ENCODE measurements around the gene RNASET2.
A peak's percentile ranks its signal among the peaks of the same experiment; 100 is the strongest.
"Not testable (repeated sequence)": the region's sequence is repeated elsewhere in the genome, so short reads cannot be mapped to it uniquely, and the experiment has no call there.

Gene RNASET2

DNA sequence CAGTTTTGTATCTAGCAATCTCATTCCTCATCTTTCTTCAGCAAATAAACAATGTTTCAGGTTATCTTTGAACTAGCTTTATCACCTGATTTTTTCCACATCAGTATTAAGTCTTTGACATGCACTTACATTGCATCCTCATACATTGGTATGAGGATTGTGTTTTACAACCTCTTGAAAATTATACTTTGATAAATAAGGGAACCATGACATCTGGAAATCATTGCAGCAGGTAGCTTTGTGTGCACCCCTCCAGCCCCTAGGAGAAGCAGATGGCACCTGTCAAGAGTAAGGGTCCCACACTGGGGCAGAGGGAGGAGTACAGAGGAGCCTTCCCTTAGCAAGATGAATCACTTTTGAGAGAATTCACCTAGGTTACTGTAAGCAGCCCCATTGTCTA, 13.7 kb upstream of the RNASET2 start:
- no peak for DNase-seq (ENCODE audit: low spot score)

GRCh38 chr6:166969390-166970002, 13.1 kb upstream of the RNASET2 start:
- DNase-seq (ENCODE audit: low spot score) = no peak

GRCh38 chr6:166966268-166966667, 9.9 kb upstream of the RNASET2 start:
- no peak for DNase-seq (ENCODE audit: low spot score)

GRCh38 chr6:166960609-166960978, 4.2 kb upstream of the RNASET2 start:
- no peak for DNase-seq (ENCODE audit: low spot score)

DNA sequence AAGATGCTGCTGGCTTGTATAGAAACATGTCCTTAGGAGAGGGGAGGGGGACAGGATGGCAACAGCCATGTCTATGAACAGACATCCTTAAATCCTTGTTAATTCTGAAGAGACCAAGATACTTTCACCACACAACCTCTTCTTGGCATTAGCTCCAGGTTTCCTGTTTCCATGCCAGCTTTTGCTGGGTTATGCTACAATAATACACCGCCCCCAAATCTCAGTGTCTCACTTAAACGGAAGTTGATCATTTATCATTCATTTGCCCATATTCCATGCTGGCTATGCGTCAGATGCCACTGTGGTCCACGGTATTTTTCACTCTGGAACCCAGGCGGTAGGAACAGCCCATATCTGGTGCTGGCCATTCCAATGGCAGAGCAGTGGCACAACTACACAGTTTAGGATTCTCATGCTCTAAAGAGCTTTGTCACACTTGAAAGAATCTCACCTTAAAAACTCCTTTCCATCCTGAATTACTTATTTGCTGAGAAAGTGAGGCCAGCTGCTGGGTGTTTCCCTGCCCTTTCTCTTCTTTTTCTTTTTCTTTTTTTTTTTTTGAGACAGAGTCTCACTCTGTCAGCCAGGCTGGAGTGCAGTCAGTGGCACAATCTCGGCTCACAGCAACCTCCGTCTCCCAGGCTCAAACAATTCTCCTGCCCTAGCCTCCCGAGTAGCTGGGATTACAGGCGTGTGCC, 3.7 kb upstream of the RNASET2 start:
- no peak for DNase-seq (ENCODE audit: low spot score)

DNA sequence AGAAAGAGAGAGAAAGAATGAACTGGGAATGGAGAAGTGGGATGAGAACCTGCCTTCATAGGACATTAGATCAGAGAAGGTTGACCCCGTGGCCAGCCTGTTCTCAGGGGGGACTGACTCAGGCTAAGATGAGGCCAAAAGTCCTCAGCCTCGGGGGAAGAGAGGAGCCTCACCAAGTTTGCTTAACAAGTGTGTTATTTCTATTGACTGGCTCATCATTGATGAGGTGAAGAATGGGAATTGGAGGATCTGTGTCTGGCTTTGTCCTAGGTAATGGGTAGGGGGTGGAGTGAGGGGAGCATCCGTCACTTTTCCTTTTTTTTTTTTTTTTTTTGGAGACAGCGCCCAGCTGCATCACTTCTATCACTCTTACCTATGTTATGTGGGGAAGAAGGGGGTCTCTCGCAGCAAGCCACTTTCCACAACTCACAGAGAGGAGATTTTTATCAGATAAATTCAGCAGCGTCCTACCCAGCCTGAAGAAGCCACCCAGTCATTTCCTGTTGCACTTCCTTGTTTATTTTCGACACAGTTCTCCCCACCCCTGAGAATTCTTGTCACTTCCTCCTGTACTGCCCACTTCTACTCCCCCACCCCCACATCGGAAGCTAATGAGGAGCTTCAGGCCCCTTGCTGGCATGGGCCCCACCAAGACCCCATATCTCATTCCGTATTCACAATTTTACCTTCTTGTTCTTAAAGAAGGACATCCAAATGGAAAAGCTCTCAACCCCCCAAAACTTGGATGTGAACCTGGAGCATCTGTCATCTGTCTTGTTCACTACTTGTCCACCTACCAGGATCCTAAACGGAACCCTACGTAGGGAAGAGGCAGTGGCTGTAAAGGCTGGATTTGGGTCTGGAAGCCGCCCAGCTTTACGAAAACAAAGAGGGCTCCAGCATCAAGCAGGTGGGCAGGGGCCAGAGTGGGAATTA, 2.8 kb upstream of the RNASET2 start:
- peak; percentile 62 for DNase-seq (ENCODE audit: low spot score)

DNA sequence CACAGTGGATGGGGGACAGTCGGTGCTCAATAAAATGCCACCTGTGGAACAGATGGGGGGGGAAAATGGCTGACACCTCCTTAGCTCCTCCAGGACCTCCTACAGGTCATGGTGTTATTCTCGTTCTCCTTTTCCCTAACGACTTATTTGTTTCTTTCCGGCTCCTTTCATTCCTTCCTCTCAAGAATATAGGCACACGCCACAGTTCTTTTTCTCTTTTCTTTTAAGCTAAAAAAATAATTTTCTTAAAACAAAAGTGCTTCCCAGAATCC, 1.4 kb upstream of the RNASET2 start:
- DNase-seq (ENCODE audit: low spot score) = no peak

- DNase-seq (ENCODE audit: low spot score) = peak; percentile 38
Observed at GRCh38 chr6:166957087-166957804, 896 bp upstream of the RNASET2 start.

DNA sequence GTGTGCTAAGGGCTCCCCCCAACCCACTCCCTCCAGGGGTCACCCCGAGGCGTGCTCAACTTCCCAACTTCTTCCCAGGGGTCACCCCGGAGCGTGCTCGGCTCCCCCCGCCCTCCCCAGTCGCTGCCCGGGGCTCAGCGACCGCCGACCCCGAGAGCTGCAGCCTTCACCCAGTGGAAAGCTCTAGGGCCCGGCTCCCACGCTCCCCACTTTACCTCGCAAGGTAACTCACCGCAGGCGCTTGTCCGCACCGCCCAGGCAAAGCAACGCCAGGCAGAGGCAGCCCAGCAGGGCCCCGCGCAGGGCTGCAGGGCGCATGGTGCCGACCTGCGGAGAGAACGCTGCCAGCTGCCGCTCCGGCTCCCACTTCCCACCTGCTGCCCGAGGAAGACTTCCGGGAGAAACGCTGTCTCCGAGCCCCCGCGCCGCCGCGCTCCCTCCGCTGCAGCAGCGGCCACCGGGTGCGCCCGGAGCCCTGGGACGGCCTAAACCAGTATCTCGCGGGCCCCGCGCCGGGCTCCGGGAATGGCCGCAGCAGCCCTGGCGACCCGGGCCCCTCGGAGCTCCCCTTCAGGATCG, 396 bp downstream of the RNASET2 start:
- peak; percentile 28 for DNase-seq (ENCODE audit: low spot score)

DNA sequence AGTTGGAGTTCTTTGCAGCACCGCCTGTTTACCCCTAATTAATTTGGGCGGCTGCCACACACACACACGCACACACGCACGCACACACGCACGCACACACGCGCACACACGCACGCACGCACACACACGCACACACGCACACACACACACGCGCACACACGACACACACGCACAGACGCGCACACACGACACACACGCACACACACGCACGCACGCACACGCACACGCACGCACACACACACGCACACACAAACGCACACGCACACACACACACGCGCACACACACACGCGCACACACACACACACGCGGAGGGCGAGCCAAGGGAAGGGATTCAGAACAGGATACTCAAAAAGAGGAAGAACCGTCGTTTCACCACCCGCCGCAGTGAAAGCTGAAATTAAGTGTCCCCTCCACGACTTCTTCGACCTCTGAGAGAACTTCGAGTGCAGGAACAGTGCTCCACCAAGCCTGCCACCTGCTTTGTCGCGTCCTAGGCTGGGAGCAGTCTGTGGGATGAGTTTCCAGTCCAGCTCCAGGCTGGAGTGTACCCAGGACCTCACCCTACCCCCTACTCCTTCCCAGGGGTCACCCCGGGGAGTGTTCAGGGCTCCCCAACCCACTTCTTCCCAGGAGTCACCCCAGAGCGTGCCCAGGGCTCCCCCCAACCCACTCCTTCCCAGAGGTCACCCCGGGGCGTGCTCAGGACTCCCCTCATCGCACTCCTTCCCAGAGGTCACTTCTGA, 1.1 kb downstream of the RNASET2 start:
- peak; percentile 64 for DNase-seq (ENCODE audit: low spot score)

GRCh38 chr6:166954118-166954713, 2.1 kb downstream of the RNASET2 start:
- DNase-seq (ENCODE audit: low spot score) = no peak

- DNase-seq (ENCODE audit: low spot score) = no peak
Observed at GRCh38 chr6:166952567-166953486, 3.5 kb downstream of the RNASET2 start.

GRCh38 chr6:166952121-166952520, 4.2 kb downstream of the RNASET2 start:
- DNase-seq (ENCODE audit: low spot score) = no peak

- no peak for DNase-seq (ENCODE audit: low spot score)
Observed at GRCh38 chr6:166951670-166952060, 4.7 kb downstream of the RNASET2 start.

DNA sequence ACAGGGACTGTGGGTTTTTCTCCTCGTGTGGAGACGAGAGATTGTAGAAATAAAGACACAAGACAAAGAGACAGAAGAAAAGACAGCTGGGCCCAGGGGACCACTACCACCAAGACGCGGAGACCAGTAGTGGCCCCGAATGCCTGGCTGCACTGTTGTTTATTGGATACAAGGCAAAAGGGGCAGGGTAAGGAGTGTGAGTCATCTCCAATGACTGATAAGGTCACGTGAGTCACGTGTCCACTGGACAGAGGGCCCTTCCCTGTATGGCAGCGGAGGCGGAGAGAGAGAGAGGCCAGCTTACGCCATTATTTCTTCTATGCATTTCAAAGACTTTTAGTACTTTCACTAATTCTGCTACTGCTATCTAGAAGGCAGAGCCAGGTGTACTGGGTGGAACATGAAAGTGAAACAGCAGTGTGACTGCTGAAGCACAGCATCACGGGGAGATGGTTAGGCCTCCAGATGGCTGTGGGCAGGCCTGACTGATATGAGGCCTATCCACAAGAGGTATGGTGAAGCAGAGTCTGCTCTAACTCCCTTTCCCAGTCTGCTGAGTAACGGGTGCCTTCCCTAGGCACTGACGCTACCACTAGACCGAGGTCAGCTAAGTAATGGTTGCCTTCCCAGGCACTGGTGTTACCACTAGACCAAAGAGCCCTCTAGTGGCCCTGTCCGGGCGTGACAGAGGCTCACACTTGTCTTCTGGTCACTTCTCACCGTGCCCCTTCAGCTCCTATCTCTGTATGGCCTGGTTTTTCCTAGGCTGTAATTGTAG, 5.3 kb downstream of the RNASET2 start:
- DNase-seq (ENCODE audit: low spot score) = peak; percentile 61

DNA sequence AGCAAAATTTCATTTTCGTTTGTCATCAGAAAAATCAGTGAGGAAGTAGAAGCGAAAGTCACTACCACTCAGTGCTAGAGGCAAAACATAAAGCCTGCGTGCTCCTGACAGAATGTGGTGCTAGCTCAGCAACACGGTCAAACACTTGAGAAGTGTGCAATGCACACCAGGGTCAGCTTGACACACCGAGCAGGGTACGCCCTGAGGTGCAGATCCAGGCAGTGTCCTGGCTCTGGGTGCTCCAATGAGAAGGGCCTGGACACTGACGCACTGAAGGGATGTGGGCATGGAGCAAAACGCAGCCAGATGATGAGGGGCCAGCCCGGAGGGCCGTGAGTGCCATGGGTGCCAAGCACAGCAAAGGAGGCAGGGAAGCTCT, 5.9 kb downstream of the RNASET2 start:
- peak; percentile 42 for DNase-seq (ENCODE audit: low spot score)

DNA sequence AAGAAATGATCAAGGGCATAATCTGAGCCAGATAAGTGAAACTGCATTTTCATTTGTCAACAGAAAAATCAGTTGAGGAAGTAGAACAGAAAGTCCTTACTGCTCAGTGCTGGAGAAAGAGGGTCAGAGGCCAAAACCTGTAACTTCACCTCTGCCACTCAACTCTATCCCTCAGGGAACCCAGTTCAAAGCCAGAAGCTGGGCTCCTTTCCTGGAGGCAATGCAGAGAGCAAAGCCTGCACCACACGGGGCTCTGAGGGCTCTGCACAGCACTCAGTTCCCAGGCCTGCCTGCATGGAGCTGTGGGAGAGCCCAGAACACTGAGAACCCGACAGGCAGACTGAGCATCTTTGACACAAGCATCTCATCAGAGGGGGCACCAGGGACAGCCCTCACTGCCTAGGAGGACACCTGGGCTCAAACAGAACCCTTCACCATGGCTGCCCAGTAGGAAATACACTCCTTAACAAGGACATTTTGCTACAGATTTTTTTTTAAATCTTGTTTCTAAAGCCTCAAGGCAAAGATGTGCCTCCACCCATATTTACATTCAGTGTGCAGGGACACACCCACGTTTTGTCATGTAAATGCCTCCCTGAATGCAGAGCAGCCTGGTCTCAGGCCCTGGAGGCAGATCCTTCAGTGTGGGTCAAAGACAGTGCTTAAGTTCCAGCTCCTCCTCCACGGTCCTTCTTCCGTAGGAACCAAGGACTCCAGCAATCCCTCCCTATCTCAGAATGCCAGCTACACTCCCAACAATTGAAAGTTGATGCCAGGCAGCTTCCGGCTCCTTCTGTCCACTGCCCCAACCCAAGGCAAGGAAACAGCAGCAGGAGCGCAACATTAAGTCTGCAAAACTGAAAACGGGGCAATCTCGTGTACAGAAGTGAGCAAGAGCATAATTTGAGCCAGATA, 6.6 kb downstream of the RNASET2 start:
- DNase-seq (ENCODE audit: low spot score) = no peak

DNA sequence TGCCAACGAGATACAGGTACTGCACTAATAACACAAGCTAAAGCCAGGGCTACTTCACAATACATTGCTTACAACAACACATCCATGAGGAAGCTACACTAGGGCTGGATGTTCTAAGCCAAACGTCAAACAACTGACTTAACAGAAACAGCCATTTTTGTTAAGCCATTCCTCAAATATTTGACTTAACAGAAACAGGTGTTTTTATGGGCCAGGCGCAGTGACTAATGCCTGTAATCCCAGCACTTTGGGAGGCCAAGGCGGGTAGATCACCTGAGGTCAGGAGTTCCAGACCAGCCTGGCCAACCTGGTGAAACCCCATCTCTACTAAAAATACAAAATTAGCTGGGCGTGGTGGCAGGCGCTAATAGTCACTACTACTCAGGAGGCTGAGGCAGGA, 7.6 kb downstream of the RNASET2 start:
- DNase-seq (ENCODE audit: low spot score) = not testable (repeated sequence)

Data from germinal center (tissue), 1 donor.